ENCODE results near the gene BACE2. TPM values are rescaled to one million over a fixed set of nuclear protein-coding genes. Genes with fewer than 3 reads are reported as not detected.

The BACE2 gene
- total and polyA plus RNA-seq, 2 donors (not counting 1 experiment from before 2014, with no cell fraction given) = 18.4 to 40.8 TPM

- WGBS (ENCODE audit: insufficient coverage) = 84% methylated on average over 2 of the region's 4 CpGs
- POLR2A ChIA-PET = no interaction called here
Measured at GRCh38 chr21:41277846-41278245, 109.9 kb downstream of the BACE2 start.

More at GRCh38 chr21:41277846-41278245, 109.9 kb downstream of the BACE2 start:
- H3K27me3 ChIP-seq (replicated peaks in 1 of 4; ENCODE audit: control extremely low read depth in 1 of 4, control insufficient read depth in 3 of 4, insufficient read depth in 4 of 4, low read length in 3 of 4) = no peaks in the 10 kb centered on the region
- H3K9me3 ChIP-seq (ENCODE audit: control extremely low read depth in 1 of 3, control insufficient read depth in 2 of 3, insufficient read depth in 1 of 3, low read length in 2 of 3) = no peaks in the 10 kb centered on the region
- CTCF ChIA-PET = interaction anchor here (1.5 kb wide), 1 partner anchor 182 kb away, joined by 4 read pairs; no protein-coding TSS in a partner anchor
- peaks cover 0 to 15% of the 10 kb centered on the region in 2 experiments for H3K36me3 ChIP-seq (replicated peaks in 1 of 2; ENCODE audit: control extremely low read depth in 1 of 2, control insufficient read depth in 1 of 2, extremely low read depth in 1 of 2, insufficient read depth in 2 of 2, low read length in 1 of 2)
- no peak overlapping the region for H3K4me2 ChIP-seq (replicated peaks; ENCODE audit: low read depth, low read length, poor library complexity, severe bottlenecking)
- no peak overlapping the region for H3K4me3 ChIP-seq (ENCODE audit: control extremely low read depth in 1 of 5, extremely low read depth in 1 of 5, insufficient read depth in 1 of 5, low read depth in 2 of 5, low read length in 4 of 5)
- TF ChIP-seq EZH2 (IDR thresholded peaks at IDR 0.05; ENCODE audit: borderline replicate concordance, insufficient read depth, low read depth, low read length, poor library complexity, severe bottlenecking) = no peak
- TF ChIP-seq CTCF (IDR thresholded peaks at IDR 0.05) = no peak
- no peaks in the 10 kb centered on the region for H3K79me2 ChIP-seq (ENCODE audit: control insufficient read depth, insufficient read depth, low read length)
- H2AFZ ChIP-seq (ENCODE audit: insufficient read depth, low read depth, low read length, poor library complexity, severe bottlenecking) = no peak overlapping the region
- Mint-ChIP-seq H3K27ac (no peak overlapping the region), H3K4me3 (no peak overlapping the region), H3K27me3 (peaks cover under 1% of the 10 kb centered on the region), H3K4me1 (no peaks in the 10 kb centered on the region), H3K9me3 (ENCODE audit: insufficient read depth) (no peaks in the 10 kb centered on the region)
- ATAC-seq (ENCODE audit: low read depth) (no peak), DNase-seq (no peak)
- H3K4me1 ChIP-seq (ENCODE audit: control insufficient read depth in 2 of 2, insufficient read depth in 2 of 2, low read length in 2 of 2) = no peaks in the 10 kb centered on the region
- intact Hi-C loops (cut with micrococcal nuclease) = no loop called here
- H3K9ac ChIP-seq (ENCODE audit: low read length) = no peak overlapping the region
- no peaks in the 10 kb centered on the region for H4K20me1 ChIP-seq (ENCODE audit: control insufficient read depth, insufficient read depth, low read length, poor library complexity, severe bottlenecking)
- H3K27ac ChIP-seq (ENCODE audit: low read length in 2 of 2) = no peak overlapping the region
